ENCODE results near the gene MLH3.

- TF ChIP-seq CTCF (conservative IDR thresholded peaks at IDR 0.05; ENCODE audit: low read depth in 2 of 2): no peak
- TF ChIP-seq, protein P1, sequence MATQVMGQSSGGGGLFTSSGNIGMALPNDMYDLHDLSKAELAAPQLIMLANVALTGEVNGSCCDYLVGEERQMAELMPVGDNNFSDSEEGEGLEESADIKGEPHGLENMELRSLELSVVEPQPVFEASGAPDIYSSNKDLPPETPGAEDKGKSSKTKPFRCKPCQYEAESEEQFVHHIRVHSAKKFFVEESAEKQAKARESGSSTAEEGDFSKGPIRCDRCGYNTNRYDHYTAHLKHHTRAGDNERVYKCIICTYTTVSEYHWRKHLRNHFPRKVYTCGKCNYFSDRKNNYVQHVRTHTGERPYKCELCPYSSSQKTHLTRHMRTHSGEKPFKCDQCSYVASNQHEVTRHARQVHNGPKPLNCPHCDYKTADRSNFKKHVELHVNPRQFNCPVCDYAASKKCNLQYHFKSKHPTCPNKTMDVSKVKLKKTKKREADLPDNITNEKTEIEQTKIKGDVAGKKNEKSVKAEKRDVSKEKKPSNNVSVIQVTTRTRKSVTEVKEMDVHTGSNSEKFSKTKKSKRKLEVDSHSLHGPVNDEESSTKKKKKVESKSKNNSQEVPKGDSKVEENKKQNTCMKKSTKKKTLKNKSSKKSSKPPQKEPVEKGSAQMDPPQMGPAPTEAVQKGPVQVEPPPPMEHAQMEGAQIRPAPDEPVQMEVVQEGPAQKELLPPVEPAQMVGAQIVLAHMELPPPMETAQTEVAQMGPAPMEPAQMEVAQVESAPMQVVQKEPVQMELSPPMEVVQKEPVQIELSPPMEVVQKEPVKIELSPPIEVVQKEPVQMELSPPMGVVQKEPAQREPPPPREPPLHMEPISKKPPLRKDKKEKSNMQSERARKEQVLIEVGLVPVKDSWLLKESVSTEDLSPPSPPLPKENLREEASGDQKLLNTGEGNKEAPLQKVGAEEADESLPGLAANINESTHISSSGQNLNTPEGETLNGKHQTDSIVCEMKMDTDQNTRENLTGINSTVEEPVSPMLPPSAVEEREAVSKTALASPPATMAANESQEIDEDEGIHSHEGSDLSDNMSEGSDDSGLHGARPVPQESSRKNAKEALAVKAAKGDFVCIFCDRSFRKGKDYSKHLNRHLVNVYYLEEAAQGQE (IDR thresholded peaks at IDR 0.05; ENCODE audit: unreplicated experiment): no peak
- no peak for TF ChIP-seq CREB1 (CRISPR knock-in tag; IDR thresholded peaks at IDR 0.05; ENCODE audit: low read depth)
- TF ChIP-seq EZH2 (IDR thresholded peaks at IDR 0.05; ENCODE audit: low read depth, unreplicated experiment): no peak
- no peak for TF ChIP-seq EZH2phosphoT487 (IDR thresholded peaks at IDR 0.05; ENCODE audit: unreplicated experiment)
- no peak for TF ChIP-seq POLR2AphosphoS5 (IDR thresholded peaks at IDR 0.05; ENCODE audit: low read depth)
- no peak for TF ChIP-seq ETS1 (IDR thresholded peaks at IDR 0.05)
- no peak for TF ChIP-seq JUNB (IDR thresholded peaks at IDR 0.05; ENCODE audit: unreplicated experiment)
- no peak for TF ChIP-seq STAT1 (IDR thresholded peaks at IDR 0.05; ENCODE audit: unreplicated experiment)
- TF ChIP-seq NANOG (IDR thresholded peaks at IDR 0.05; ENCODE audit: borderline replicate concordance): no peak
- no peak for TF ChIP-seq ZNF114 (CRISPR knock-in tag; IDR thresholded peaks at IDR 0.05)
Measured at GRCh38 chr14:75098212-75098611, 46.9 kb upstream of the MLH3 start.
